NCI-H2107 (cell line): ENCODE data around the gene AHCYL2.
"Not testable (repeated sequence)": the region's sequence is repeated elsewhere in the genome, so short reads cannot be mapped to it uniquely, and the experiment has no call there.

Experiments used
- DNase-seq: peaks from one replicate; lab custom pipeline; 2025; lab: John Stamatoyannopoulos, UW

Gene AHCYL2

DNA sequence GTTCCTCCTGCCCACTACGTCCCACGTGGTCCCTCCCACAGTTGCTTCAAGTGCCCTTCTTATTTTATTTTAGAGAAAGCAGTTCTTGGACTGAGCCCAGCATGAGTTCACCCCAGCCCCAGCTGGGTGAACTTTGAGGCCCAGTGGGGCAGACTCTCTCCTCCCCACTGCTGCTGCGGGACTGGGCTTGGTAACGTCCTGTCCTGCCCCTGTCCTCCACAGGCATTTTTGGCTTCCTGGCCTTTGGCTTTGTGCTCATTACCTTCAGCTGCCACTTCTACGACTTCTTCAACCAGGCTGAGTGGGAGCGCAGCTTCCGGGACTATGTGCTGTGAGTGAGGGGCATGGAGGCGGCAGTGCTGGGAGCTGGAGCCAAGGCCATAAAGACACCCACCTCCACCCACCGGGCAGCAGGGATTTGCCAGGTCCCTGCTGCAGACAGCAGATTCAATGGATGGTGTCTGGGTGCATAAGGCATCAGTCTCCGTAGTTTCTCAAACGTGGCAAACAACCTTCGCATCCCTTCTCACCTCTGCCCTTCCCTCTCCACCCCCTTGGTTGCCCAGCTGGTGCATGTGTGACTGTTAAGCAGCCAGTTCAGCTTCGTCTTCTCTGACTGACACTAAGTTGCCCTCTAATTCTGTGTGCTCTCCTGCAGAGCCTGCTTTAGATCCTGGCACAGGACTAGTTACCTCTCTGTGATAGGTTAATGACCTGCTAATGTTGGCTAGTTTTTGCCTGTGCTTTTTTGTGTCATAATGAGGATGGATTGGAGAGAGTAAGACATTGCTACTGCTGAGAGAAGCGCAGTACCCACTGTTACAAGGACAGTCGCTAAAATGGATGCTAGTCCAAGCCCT lies 15.5 kb upstream of the AHCYL2 start:
- no peak for DNase-seq

DNA sequence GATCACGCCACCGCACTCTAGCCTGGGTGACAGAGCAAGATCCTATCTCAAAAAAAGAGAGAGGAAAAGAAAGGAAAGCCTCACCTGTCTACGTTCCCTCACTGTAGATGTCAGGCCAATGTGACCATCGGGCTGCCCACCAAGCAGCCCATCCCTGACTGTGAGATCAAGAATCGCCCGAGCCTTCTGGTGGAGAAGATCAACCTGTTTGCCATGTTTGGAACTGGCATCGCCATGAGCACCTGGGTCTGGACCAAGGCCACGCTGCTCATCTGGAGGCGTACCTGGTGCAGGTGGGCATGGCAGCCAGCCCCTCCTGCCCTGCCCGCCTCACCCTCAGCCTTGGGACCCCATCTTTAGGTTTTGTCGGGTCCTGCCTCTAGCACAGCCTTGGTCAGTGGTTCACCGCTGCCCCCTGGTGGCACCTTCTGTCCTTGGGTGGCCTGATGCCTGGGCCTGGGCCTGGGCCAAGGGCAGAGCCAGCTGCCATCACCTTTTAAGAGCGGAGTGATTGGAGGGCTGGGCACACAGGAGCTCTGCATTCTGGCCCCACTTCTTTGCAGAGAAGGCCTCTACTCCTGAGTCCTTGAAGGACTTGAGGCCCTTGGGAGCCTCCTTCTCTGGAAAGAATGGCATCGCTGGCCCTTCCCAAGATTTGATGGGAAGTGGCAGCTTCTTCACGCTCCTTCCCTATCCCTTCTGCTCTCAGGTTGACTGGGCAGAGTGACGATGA lies 14.4 kb upstream of the AHCYL2 start:
- DNase-seq = no peak

GRCh38 chr7:129210989-129211312 lies 13.9 kb upstream of the AHCYL2 start:
- no peak for DNase-seq

- no peak for DNase-seq
Observed at GRCh38 chr7:129212126-129212525, 12.7 kb upstream of the AHCYL2 start.

DNA sequence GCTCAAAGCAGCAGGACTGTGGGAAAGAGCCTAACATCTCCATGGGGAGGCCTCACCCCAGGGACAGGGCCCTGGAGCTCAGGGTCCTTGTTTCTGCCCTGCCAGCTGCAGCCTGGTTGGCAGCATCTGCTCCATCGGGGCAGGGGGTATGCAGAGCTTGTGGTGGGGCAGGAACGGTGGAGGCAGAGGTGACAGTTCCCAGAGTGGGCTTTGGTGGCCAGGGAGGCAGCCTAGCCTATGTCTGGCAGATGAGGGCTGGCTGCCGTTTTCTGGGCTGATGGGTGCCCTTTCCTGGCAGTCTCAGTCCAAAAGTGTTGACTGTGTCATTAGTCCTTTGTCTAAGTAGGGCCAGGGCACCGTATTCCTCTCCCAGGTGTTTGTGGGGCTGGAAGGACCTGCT lies 12.2 kb upstream of the AHCYL2 start:
- DNase-seq = no peak

DNA sequence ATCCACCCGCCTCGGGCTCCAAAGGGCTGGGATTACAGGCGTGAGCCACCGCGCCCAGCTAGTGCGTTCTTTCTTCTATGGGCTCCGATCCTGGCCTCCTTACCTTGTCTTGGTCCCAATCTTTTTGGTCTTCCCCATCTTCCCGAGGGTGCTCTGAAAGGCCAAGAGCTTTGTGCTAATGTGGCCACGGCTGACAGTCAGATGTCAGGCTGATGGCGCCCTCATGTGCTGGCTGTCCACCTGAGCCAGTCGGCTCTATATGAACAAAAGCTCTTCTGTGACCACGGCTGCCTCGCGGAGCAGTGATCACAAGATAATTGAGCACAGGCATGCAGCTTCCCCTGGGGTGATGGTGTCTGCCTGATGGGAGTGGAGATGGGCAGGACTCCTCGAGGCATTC lies 11.0 kb upstream of the AHCYL2 start:
- DNase-seq = peak; percentile 56

DNA sequence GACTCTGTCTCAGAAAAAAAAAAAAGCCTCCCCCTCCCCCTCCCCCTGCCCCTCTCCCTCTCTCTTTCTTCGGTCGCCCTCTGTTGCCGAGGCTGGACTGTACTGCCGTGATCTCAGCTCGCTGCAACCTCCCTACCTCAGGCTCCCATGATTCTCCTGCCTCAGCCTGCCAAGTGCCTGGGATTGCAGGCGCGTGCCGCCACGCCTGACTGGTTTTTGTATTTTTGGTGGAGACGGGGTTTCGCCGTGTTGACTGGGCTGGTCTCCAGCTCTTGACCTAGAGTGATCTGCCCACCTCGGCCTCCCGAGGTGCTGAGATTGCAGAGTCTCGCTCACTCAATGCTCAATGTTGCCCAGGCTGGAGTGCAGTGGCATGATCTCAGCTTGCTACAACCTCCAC lies 9.1 kb upstream of the AHCYL2 start:
- DNase-seq = not testable (repeated sequence)

GRCh38 chr7:129216101-129216715 lies 8.6 kb upstream of the AHCYL2 start:
- DNase-seq = not testable (repeated sequence)

GRCh38 chr7:129216821-129217416 lies 7.9 kb upstream of the AHCYL2 start:
- not testable (repeated sequence) for DNase-seq

- peak; percentile 81 for DNase-seq
Observed at GRCh38 chr7:129218514-129219062, 6.2 kb upstream of the AHCYL2 start.

DNA sequence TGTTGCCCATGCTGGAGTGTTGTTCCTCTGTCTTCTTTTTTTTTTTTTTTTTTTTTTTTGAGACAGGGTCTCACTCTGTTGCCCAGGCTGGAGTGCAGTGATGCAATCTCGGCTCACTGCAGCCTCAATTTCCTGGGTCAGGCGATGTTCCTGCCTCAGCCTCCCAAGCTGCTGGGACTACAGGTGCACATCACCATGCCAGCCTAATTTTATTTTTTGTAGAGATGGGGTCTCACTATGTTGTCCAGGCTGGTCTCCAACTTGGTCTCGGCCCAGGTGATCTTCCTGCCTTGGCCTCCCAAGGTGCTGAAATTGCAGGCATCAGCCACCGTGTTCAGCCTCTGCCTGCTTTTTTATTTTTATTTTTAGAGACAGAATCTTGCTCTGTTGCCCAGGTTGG lies 5.7 kb upstream of the AHCYL2 start:
- DNase-seq = not testable (repeated sequence)

DNA sequence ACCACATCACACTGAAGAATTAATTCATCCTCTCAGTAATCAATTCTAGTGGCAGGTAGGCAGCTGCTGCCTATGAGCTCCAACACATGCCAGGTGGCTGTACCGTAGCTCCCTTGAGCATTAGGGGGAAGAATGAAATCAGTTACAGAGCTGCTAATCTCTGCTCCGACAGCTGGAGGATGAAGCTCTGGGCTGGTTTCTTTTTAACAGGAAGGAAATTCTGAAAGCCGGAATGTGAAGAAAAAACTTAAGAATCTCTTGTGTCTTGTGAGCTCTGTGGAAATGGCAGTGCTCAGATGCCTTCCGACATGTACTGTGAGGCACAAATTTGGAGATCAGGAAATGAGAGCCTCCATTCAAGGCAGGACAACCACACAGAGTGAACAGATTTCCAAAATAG lies 2.8 kb upstream of the AHCYL2 start:
- peak; percentile 56 for DNase-seq

DNA sequence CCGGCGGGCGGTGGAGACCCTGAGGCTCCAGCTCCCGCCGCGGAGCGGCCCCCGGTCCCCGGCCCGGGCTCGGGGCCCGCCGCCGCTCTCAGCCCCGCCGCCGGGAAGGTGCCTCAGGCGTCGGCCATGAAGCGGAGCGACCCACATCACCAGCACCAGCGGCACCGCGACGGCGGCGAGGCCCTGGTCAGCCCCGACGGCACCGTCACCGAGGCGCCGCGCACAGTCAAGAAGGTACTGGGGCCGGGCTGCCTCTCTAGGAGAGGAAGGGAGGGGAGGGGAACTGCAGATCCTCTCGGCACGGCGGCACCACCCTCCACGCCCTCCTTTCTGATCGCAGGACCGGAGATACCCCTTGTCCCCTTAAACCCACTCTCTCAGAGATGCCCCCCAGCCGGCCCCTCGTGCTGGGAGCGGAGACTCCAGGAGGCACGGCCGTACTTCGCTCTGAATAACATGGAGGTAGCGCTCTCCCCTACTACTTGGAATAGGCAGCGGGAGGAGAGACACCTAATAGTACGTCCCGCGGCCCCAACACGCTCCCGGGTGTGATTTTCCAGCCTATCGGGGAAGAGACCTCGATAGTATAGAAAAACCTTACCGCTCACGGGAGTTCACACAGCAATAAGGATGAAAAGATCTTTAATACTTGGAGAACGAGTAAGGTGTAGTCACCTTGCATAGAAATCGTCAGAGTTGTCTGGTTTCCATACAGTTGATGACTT lies 538 bp downstream of the AHCYL2 start:
- DNase-seq = peak; percentile 27

- DNase-seq = no peak
Observed at GRCh38 chr7:129225931-129226572, 1.2 kb downstream of the AHCYL2 start.

- DNase-seq = no peak
Observed at GRCh38 chr7:129227646-129228578, 3.1 kb downstream of the AHCYL2 start.

DNA sequence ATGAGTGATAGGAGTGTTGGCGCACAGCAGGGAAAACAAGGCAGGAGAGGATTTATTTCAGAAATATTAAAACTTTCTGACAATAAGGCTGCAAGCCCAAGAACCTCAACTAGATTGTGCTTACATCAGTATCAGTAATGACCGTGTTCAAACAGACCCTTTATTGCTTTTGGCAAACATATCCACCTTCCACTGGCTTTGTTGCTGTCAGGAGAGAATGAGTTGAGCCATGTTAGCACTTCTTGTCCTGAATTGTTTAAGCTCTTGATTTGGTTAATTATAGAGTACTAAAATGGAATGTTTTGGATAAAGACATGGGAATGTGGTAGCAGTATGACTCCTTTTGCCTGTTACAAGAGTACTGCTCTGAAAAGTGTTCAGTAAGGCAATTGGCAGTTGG lies 3.8 kb downstream of the AHCYL2 start:
- no peak for DNase-seq

- no peak for DNase-seq
Observed at GRCh38 chr7:129231666-129232065, 6.8 kb downstream of the AHCYL2 start.

GRCh38 chr7:129238546-129238945 lies 13.7 kb downstream of the AHCYL2 start:
- no peak for DNase-seq

- no peak for DNase-seq
Observed at GRCh38 chr7:129240119-129240820, 15.4 kb downstream of the AHCYL2 start.
